HG03103 (cell line): ENCODE measurements around the gene SLC39A5.
"Not testable (repeated sequence)": the region's sequence is repeated elsewhere in the genome, so short reads cannot be mapped to it uniquely, and the experiment has no call there.

ENCODE experiments used
- ATAC-seq: cut with Tn5 transposase; IDR thresholded peaks from one replicate; pipeline ENCODE4 v1.9.1; 2021; ENCODE audit warnings: low read depth; ENCODE audit not compliant: unreplicated experiment

The SLC39A5 gene

DNA sequence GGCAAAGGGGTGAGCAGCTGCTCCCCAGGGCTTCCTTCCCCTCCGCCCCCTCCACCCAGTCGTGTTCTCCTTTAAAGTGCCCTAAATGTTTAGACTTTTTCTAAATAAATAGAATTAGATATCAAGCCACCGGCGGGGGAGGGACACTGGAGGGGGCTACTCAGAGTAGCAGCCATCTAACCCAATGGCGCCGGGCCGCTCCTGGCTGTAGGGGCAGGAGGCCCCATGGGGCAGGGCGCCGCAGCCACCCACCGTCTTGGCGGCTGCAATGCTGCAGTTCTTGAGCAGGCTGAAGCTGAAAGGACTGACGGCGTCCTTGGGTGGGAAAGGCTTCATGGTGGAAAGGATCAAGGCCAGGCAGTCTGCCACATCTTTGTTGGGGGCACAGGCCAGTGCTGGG is 13.1 kb downstream of the SLC39A5 start:
- no peak for ATAC-seq

- ATAC-seq: no peak
Measured at GRCh38 chr12:56243731-56244181, 13.9 kb downstream of the SLC39A5 start.

DNA sequence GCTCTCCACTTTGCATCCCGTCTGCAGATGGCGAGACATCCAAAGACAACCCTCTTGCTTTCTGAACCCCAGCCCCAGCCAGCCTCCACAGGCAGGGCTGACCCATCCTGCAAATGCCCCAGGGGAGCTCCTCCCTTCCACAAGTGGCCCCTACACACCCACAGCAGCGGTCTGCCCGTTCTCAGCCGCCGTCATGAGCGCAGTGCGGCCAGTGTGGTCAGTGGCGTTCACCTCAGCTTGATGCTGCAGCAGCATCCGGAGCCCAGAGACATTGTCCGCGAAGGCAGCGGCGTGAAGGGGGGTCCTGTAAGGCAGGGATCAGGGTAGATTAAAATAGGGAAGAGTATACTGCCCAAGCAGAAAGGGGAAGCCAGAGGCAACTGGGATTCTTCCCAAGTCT is 14.6 kb downstream of the SLC39A5 start:
- ATAC-seq: no peak

DNA sequence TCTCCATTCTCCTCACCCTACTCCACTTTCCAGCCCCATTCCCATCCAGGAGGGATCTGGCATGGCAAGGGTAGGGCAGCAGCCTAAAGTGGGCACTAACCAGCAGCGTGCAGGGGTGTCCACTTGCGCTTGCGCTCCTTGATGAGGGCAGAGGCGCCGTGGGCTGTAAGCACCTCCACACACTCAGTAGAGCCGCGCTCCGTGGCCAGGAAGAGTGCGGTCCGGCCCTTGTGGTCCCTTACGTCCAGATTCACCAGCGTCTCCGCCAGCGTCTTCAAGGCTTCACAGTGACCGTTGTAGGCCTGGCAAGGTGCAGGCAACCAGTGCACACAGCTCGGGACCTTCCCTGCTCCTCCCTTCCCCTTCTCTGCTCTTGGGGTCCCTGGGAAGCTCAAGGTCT is 18.1 kb downstream of the SLC39A5 start:
- ATAC-seq: no peak

GRCh38 chr12:56248711-56249110 is 18.9 kb downstream of the SLC39A5 start:
- no peak for ATAC-seq

- ATAC-seq: no peak
Measured at GRCh38 chr12:56252649-56253048, 22.8 kb downstream of the SLC39A5 start.

GRCh38 chr12:56253091-56253490 is 23.2 kb downstream of the SLC39A5 start:
- no peak for ATAC-seq

DNA sequence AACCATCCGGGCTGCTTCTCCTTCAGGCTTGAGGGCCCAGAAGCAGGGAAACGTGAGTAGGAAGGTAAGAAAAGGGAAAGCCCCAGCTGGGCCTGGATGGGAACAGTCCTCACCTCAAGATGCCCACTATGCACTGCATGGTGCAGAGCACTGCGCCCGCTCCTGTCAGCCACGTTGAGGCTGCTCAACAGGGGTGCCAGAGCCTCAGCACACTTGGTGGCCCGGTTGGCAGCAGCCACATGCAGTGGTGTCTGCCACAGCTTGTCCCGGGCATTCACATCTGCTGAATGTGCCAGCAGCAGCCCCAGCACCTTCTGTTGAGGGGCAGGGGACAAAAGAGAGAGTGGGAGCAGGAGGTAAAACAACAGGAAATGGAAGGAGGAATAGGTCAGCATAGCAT is 25.8 kb downstream of the SLC39A5 start:
- no peak for ATAC-seq

GRCh38 chr12:56256326-56256960 is 26.6 kb downstream of the SLC39A5 start:
- no peak for ATAC-seq

DNA sequence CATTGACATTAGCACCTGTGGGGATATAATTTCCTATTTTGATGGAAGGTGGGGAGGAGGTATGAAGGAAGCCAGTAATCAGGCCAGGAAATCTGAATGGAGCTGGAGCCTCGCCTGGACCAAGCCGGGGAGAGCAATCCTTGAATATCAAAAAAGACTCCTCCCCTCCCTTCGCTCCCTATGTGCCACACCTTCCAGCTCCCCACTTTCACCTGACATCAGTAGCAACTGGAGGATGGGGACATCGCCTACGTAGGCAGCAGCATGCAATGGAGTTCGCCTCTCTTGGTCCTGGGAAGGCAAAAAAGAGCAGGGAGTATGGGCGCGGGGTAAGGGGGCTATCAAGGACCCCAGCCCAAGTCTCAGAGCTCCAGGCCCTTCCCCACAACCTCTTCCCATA is 27.2 kb downstream of the SLC39A5 start:
- no peak for ATAC-seq

DNA sequence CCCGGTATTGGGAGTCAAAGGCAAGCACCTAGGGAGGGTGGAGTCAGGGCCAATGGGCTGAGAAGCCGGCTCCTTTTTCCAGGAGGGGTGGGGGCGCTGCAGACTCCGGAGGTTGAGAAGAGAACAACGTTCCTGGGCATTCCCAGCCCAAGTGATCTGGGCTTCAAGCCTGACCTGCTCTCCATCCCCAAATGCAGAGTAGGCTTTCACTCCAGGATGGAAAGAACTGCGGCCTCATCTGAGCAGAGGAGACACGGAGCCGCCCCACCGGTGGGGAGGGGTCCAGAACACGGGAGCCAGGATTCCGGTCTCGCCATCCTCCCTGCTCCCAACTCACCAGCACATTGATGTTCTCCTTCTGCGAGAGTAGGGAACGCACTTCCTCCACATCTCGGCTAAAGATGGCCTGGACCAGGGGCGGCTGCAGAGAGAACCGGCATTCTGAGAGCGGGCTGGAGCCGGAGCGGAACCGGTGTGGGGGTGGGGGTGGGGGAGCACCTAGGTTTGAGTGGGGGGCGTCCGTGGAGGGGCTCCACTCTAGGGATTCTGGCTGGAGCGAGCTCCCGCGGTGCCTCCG is 27.7 kb downstream of the SLC39A5 start:
- no peak for ATAC-seq

DNA sequence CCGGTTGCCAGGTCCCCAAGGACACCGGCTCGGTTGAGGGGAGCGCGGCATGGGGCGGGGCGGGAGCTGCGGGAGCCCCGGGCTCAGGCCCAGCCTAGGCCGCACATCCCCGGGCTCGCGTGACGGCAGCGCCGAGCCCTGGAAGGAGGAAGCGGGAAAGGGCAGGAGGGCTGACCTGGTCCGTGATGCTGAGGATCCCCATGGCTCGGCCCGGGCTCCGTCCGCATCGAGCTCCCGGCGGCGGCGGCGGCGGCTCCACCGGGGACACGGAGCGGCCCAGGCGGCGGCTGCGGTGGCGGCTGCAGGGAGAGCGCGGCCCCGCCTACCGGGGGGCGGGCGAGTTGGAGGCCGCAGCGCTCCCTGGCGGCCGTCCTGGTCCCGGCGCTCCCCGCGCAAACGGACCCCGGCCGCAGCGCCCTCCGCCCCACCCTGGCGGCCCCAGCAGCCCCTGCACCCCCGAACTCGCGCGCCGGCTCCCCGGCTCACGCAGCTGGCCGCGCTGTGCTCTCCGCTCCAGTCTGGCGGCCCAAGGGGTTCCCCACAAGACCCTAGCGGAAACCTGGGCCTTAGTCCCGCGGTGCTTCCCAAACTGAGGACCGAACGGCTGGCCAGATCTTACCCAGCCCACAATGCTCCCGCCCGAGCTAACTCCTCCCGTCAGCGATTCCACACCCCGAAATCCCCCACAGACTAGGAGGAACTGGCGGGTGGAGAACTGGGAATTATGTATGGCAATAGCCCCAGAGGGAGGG is 28.4 kb downstream of the SLC39A5 start, which contains the start of gene ANKRD52:
ANKRD52 (minus strand) TSS at position 317 of the 752 bp plus-strand sequence; CDS start at position 202, 115 bp downstream.
- ATAC-seq: peak; percentile 85

DNA sequence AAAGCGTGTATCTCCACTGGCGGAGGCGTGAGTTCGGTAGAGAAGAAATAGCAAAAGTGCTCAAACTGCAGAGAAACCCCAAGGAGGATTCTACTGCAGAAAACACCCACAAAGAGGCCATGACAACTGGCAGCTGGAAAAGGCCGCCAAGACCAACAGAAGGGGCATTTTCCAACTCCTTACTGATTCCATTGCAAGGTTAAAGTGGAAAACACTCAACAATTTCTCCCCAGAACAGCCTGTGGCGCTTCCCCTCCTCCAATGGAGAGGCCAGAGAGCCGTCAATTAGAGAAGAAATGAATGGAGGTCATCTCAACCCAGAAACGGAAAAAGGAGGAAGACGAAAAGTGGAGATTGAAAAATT is 29.0 kb downstream of the SLC39A5 start:
- ATAC-seq: no peak

GRCh38 chr12:56260380-56260779 is 30.5 kb downstream of the SLC39A5 start:
- no peak for ATAC-seq

GRCh38 chr12:56260921-56261320 is 31.1 kb downstream of the SLC39A5 start:
- ATAC-seq: no peak

GRCh38 chr12:56261503-56262232 is 31.8 kb downstream of the SLC39A5 start:
- ATAC-seq: no peak

GRCh38 chr12:56262955-56263354 is 33.1 kb downstream of the SLC39A5 start:
- ATAC-seq: not testable (repeated sequence)

DNA sequence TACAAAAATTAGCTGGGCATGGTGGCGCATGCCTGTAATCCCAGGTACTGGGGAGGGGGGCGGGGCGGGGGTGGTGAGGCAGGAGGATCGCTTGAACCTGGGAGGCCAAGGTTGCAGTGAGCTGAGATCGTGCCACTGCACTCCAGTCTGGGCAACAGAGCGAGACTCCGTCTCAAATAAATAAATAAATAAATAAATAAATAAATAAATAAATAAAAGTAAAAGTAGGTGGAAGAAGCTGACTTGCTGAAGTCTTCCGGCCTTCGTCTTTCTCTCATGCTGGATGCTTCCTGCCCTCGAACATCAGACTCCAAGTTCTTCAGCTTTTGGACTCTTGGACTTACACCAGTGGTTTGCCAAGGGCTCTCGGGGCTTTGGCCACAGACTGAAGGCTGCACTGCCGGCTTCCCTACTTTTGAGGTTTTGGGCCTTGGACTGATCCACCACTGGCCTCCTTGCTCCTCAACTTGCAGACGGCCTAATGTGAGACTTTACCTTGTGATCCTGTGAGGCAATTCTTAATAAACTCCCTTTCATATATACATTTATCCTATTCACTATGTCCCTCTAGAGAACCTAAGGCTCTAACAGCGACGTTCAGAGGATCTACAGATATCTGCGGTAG is 36.3 kb downstream of the SLC39A5 start:
- ATAC-seq: not testable (repeated sequence)

DNA sequence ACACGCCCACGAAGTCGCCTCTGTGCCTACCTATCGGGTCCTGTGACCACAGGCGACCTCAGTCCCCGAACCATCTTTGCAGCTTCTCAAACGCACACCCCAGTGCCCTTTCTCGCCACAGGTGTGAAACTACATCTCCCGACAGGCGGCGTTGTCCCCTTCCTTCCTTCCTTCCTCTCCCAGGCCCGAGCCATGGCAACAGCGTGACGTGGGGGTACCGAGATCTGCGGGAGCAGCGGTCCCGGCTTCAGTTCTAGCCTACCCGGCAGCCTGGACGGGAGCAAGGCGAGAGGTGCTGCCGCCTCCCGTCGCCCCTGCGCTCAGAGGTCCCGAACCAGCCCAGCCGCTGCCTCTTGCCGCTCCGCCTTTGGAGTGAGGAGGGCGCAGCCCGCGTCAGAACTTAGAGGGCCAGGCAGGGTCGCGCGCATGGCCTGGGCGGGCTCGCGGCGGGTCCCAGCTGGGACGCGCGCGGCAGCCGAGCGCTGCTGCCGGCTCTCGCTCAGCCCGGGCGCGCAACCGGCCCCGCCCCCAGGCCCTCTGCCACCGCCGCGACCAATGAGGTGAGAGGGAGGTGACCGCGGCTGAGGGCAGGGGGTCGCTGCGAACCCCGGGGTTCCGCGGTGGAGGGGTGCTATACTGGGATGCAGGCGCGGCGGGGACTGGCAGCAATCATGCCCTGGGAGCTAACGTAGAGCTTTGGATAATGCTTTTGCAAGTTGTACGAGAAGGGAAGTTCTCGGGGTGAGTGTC is 37.0 kb downstream of the SLC39A5 start, which contains the start of gene COQ10A:
COQ10A (plus strand) TSS at position 250 of the 750 bp plus-strand sequence; CDS start at position 427, 177 bp downstream.
- peak; percentile 77 for ATAC-seq
